ENCODE results near the gene MTMR11.

Gene MTMR11

GRCh38 chr1:149879556-149879955 lies 57.1 kb downstream of the MTMR11 start:
- DNase-seq = no peak
- H3K9me3 Mint-ChIP-seq = no peaks in the 10 kb centered on the region
- peaks cover 11 to 16% of the 10 kb centered on the region in 2 donors for H3K4me1 Mint-ChIP-seq
- H3K4me3 Mint-ChIP-seq = no peak overlapping the region
- peak in 1 of 2 donors; percentile 65 for ATAC-seq (replicated peaks)
- H3K36me3 Mint-ChIP-seq = no peaks in the 10 kb centered on the region
- H3K27ac Mint-ChIP-seq = no peak overlapping the region
- H3K27me3 Mint-ChIP-seq = no peaks in the 10 kb centered on the region

Measured in stimulated activated naive B cell treated with anti-CD40 and anti-IgM and Interleukin-4, amounts not matched to agents 10 μg/mL and 1 μg/mL and 100 μg/mL, for 72 hours (primary cell).